ENCODE results near the gene EIF4H.

The EIF4H gene

DNA sequence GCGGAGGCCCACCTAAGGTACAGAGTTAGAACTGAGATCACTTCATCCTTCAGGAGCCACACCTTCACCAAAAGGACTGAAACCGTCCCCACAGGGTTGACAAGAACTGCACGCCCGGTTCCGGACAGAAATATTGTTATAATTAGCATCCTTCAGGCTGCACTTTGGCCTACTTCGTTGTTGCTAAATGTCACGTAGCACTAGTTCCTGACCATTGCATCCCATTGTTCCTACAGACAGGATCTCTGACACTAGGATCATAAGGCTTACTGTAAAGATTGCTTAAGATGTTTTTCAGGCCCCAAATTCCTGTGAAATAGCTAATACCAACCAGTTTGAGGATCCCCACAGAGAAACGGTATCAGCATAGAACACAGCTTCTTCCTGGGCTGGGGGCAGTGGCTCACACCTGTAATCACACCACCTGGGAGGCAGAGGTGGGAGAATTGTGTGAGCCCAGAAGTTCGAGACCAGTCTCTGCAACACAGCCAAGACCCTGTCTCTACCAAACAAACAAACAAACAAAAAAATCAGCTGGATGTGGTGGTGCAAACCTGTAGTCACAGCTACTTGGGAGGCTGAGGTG is 18.3 kb upstream of the EIF4H start:
- TF ChIP-seq POLR2AphosphoS5 (IDR thresholded peaks at IDR 0.05; ENCODE audit: low read depth, low read length) = no peak
- no peak for TF ChIP-seq TAF1 (IDR thresholded peaks at IDR 0.05; ENCODE audit: borderline replicate concordance, insufficient read depth, low read length)
- TF ChIP-seq REST (IDR thresholded peaks at IDR 0.05; ENCODE audit: insufficient read depth in 1 of 2, low read depth in 2 of 2, low read length in 2 of 2) = no peak
- TF ChIP-seq SIN3A (IDR thresholded peaks at IDR 0.05; ENCODE audit: borderline replicate concordance, insufficient read depth, low read length) = no peak
- TF ChIP-seq FOXP2 (optimal IDR thresholded peaks at IDR 0.05; ENCODE audit: borderline replicate concordance, extremely low read depth, extremely low read length, insufficient read depth) = no peak

DNA sequence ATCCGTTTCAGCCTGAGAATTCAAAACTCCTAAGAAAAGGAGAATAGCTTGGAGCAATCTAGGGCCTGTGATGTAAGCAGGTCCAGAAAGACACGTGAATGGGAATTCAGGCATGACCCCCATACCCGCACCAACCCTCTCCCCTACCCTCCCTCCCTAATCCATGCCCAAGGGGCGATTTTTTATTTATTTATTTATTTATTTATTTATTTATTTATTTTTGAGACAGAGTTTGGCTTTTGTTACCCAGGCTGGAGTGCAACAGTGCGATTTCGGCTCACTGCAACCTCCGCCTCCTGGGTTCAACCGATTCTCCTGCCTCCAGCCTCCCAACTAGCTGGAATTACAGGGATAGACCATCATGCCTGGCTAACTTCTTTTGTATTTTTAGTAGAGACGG is 16.6 kb upstream of the EIF4H start:
- TF ChIP-seq FOXP2 (optimal IDR thresholded peaks at IDR 0.05; ENCODE audit: borderline replicate concordance, extremely low read depth, extremely low read length, insufficient read depth) (no peak), POLR2AphosphoS5 (IDR thresholded peaks at IDR 0.05; ENCODE audit: low read depth, low read length) (no peak), REST (IDR thresholded peaks at IDR 0.05; ENCODE audit: insufficient read depth in 1 of 2, low read depth in 2 of 2, low read length in 2 of 2) (no peak), TAF1 (IDR thresholded peaks at IDR 0.05; ENCODE audit: borderline replicate concordance, insufficient read depth, low read length) (no peak), SIN3A (IDR thresholded peaks at IDR 0.05; ENCODE audit: borderline replicate concordance, insufficient read depth, low read length) (no peak)

DNA sequence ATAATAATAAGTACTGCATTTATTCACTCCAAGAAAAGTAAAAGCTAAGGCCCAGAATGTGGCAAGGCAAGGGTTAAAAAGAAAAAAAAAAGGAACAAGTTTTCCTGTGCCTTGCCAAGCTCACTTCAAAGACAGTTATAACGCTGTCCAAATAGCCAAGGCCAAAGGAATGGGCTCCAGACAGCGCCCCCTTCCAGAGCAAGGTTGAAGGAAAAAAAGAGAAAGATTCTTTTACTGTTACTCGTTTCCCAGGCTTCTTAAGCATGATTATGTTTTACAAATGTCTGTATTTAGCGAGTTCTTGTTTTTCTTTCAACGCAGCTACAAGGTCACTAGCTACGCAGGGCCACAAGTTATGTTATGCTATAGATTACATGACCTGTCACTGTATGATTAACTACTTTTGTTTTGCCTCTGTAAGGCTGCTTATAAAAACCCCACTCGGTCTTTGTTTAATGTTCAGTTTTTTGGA is 9.1 kb upstream of the EIF4H start:
- no peak for TF ChIP-seq SIN3A (IDR thresholded peaks at IDR 0.05; ENCODE audit: borderline replicate concordance, insufficient read depth, low read length)
- TF ChIP-seq POLR2AphosphoS5 (IDR thresholded peaks at IDR 0.05; ENCODE audit: low read depth, low read length) = no peak
- no peak for TF ChIP-seq TAF1 (IDR thresholded peaks at IDR 0.05; ENCODE audit: borderline replicate concordance, insufficient read depth, low read length)
- no peak for TF ChIP-seq FOXP2 (optimal IDR thresholded peaks at IDR 0.05; ENCODE audit: borderline replicate concordance, extremely low read depth, extremely low read length, insufficient read depth)
- no peak for TF ChIP-seq REST (IDR thresholded peaks at IDR 0.05; ENCODE audit: insufficient read depth in 1 of 2, low read depth in 2 of 2, low read length in 2 of 2)

- TF ChIP-seq FOXP2 (optimal IDR thresholded peaks at IDR 0.05; ENCODE audit: borderline replicate concordance, extremely low read depth, extremely low read length, insufficient read depth) (no peak), TAF1 (IDR thresholded peaks at IDR 0.05; ENCODE audit: borderline replicate concordance, insufficient read depth, low read length) (no peak), SIN3A (IDR thresholded peaks at IDR 0.05; ENCODE audit: borderline replicate concordance, insufficient read depth, low read length) (no peak), POLR2AphosphoS5 (IDR thresholded peaks at IDR 0.05; ENCODE audit: low read depth, low read length) (no peak), REST (IDR thresholded peaks at IDR 0.05; ENCODE audit: insufficient read depth in 1 of 2, low read depth in 2 of 2, low read length in 2 of 2) (no peak)
Measured at GRCh38 chr7:74165867-74166593, 8.1 kb upstream of the EIF4H start.

Data from PFSK-1 (cell line).